Measurements from ENCODE around the gene AMDHD1.

The AMDHD1 gene

GRCh38 chr12:95993907-95994306 lies 50.8 kb downstream of the AMDHD1 start:
- Histone ChIP-seq H3K4me1 (ENCODE audit: control insufficient read depth in 2 of 2, insufficient read depth in 2 of 2, low read length in 2 of 2) (peaks cover 0 to 3% of the 10 kb centered on the region in 2 donors), H3K9ac (ENCODE audit: low read depth in 1 of 2, low read length in 2 of 2) (no peak overlapping the region), H3K36me3 (ENCODE audit: control insufficient read depth in 2 of 2, insufficient read depth in 2 of 2, low read length in 2 of 2) (no peaks in the 10 kb centered on the region), H3K27me3 (ENCODE audit: control insufficient read depth in 2 of 2, insufficient read depth in 2 of 2, low read length in 2 of 2) (no peaks in the 10 kb centered on the region), H3K9me3 (ENCODE audit: control insufficient read depth in 2 of 2, low read length in 2 of 2) (no peaks in the 10 kb centered on the region), H3K4me3 (ENCODE audit: low read length in 2 of 2) (no peak overlapping the region), H3K27ac (ENCODE audit: low read depth in 2 of 2, low read length in 2 of 2) (no peak overlapping the region)

GRCh38 chr12:95994476-95994875 lies 51.3 kb downstream of the AMDHD1 start:
- no peaks in the 10 kb centered on the region for H3K36me3 ChIP-seq (ENCODE audit: control insufficient read depth in 2 of 2, insufficient read depth in 2 of 2, low read length in 2 of 2)
- peaks cover 0 to 3% of the 10 kb centered on the region in 2 donors for H3K4me1 ChIP-seq (ENCODE audit: control insufficient read depth in 2 of 2, insufficient read depth in 2 of 2, low read length in 2 of 2)
- H3K9ac ChIP-seq (ENCODE audit: low read depth in 1 of 2, low read length in 2 of 2) = no peak overlapping the region
- no peak overlapping the region for H3K4me3 ChIP-seq (ENCODE audit: low read length in 2 of 2)
- no peaks in the 10 kb centered on the region for H3K9me3 ChIP-seq (ENCODE audit: control insufficient read depth in 2 of 2, low read length in 2 of 2)
- no peak overlapping the region for H3K27ac ChIP-seq (ENCODE audit: low read depth in 2 of 2, low read length in 2 of 2)
- no peaks in the 10 kb centered on the region for H3K27me3 ChIP-seq (ENCODE audit: control insufficient read depth in 2 of 2, insufficient read depth in 2 of 2, low read length in 2 of 2)

GRCh38 chr12:95995238-95996031 lies 52.3 kb downstream of the AMDHD1 start:
- Histone ChIP-seq H3K4me3 (ENCODE audit: low read length in 2 of 2) (no peak overlapping the region), H3K9ac (ENCODE audit: low read depth in 1 of 2, low read length in 2 of 2) (no peak overlapping the region), H3K9me3 (ENCODE audit: control insufficient read depth in 2 of 2, low read length in 2 of 2) (no peaks in the 10 kb centered on the region), H3K27me3 (ENCODE audit: control insufficient read depth in 2 of 2, insufficient read depth in 2 of 2, low read length in 2 of 2) (no peaks in the 10 kb centered on the region), H3K27ac (ENCODE audit: low read depth in 2 of 2, low read length in 2 of 2) (no peak overlapping the region), H3K36me3 (ENCODE audit: control insufficient read depth in 2 of 2, insufficient read depth in 2 of 2, low read length in 2 of 2) (peaks cover 0 to 6% of the 10 kb centered on the region in 2 donors), H3K4me1 (ENCODE audit: control insufficient read depth in 2 of 2, insufficient read depth in 2 of 2, low read length in 2 of 2) (peaks cover 0 to 3% of the 10 kb centered on the region in 2 donors)

- Histone ChIP-seq H3K4me3 (ENCODE audit: low read length in 2 of 2) (no peak within 1 kb of the TSS), H3K9ac (ENCODE audit: low read depth in 1 of 2, low read length in 2 of 2) (no peak within 1 kb of the TSS), H3K36me3 (ENCODE audit: control insufficient read depth in 2 of 2, insufficient read depth in 2 of 2, low read length in 2 of 2) (peaks cover 0 to 6% of the 10 kb centered on the region in 2 donors), H3K27me3 (ENCODE audit: control insufficient read depth in 2 of 2, insufficient read depth in 2 of 2, low read length in 2 of 2) (no peaks in the 10 kb centered on the region), H3K9me3 (ENCODE audit: control insufficient read depth in 2 of 2, low read length in 2 of 2) (no peaks in the 10 kb centered on the region), H3K4me1 (ENCODE audit: control insufficient read depth in 2 of 2, insufficient read depth in 2 of 2, low read length in 2 of 2) (peaks cover 0 to 3% of the 10 kb centered on the region in 2 donors), H3K27ac (ENCODE audit: low read depth in 2 of 2, low read length in 2 of 2) (no peak within 1 kb of the TSS)
Observed at GRCh38 chr12:95996034-95996658, 53.0 kb downstream of the AMDHD1 start, which contains the start of gene HAL. TSS of gene HAL (minus strand) at chr12:95996344. CDS start at chr12:95995910, 434 bp downstream.

GRCh38 chr12:95997276-95997675 lies 54.1 kb downstream of the AMDHD1 start:
- Histone ChIP-seq H3K4me1 (ENCODE audit: control insufficient read depth in 2 of 2, insufficient read depth in 2 of 2, low read length in 2 of 2) (peaks cover 0 to 3% of the 10 kb centered on the region in 2 donors), H3K9ac (ENCODE audit: low read depth in 1 of 2, low read length in 2 of 2) (no peak overlapping the region), H3K27me3 (ENCODE audit: control insufficient read depth in 2 of 2, insufficient read depth in 2 of 2, low read length in 2 of 2) (no peaks in the 10 kb centered on the region), H3K9me3 (ENCODE audit: control insufficient read depth in 2 of 2, low read length in 2 of 2) (no peaks in the 10 kb centered on the region), H3K27ac (ENCODE audit: low read depth in 2 of 2, low read length in 2 of 2) (no peak overlapping the region), H3K36me3 (ENCODE audit: control insufficient read depth in 2 of 2, insufficient read depth in 2 of 2, low read length in 2 of 2) (peaks cover 2 to 7% of the 10 kb centered on the region in 2 donors), H3K4me3 (ENCODE audit: low read length in 2 of 2) (no peak overlapping the region)

- H3K4me3 ChIP-seq (ENCODE audit: low read length in 2 of 2) = no peak overlapping the region
- no peak overlapping the region for H3K27ac ChIP-seq (ENCODE audit: low read depth in 2 of 2, low read length in 2 of 2)
- no peaks in the 10 kb centered on the region for H3K27me3 ChIP-seq (ENCODE audit: control insufficient read depth in 2 of 2, insufficient read depth in 2 of 2, low read length in 2 of 2)
- no peaks in the 10 kb centered on the region for H3K9me3 ChIP-seq (ENCODE audit: control insufficient read depth in 2 of 2, low read length in 2 of 2)
- peaks cover 0 to 3% of the 10 kb centered on the region in 2 donors for H3K4me1 ChIP-seq (ENCODE audit: control insufficient read depth in 2 of 2, insufficient read depth in 2 of 2, low read length in 2 of 2)
- no peak overlapping the region for H3K9ac ChIP-seq (ENCODE audit: low read depth in 1 of 2, low read length in 2 of 2)
- H3K36me3 ChIP-seq (ENCODE audit: control insufficient read depth in 2 of 2, insufficient read depth in 2 of 2, low read length in 2 of 2) = peaks cover 7 to 15% of the 10 kb centered on the region in 2 donors
Observed at GRCh38 chr12:95997911-95998510, 54.9 kb downstream of the AMDHD1 start.

GRCh38 chr12:95998611-95999286 lies 55.6 kb downstream of the AMDHD1 start:
- no peak overlapping the region for H3K27ac ChIP-seq (ENCODE audit: low read depth in 2 of 2, low read length in 2 of 2)
- no peak overlapping the region for H3K4me3 ChIP-seq (ENCODE audit: low read length in 2 of 2)
- H3K36me3 ChIP-seq (ENCODE audit: control insufficient read depth in 2 of 2, insufficient read depth in 2 of 2, low read length in 2 of 2) = peaks cover 10 to 19% of the 10 kb centered on the region in 2 donors
- H3K4me1 ChIP-seq (ENCODE audit: control insufficient read depth in 2 of 2, insufficient read depth in 2 of 2, low read length in 2 of 2) = peaks cover 0 to 3% of the 10 kb centered on the region in 2 donors
- no peaks in the 10 kb centered on the region for H3K9me3 ChIP-seq (ENCODE audit: control insufficient read depth in 2 of 2, low read length in 2 of 2)
- no peak overlapping the region for H3K9ac ChIP-seq (ENCODE audit: low read depth in 1 of 2, low read length in 2 of 2)
- H3K27me3 ChIP-seq (ENCODE audit: control insufficient read depth in 2 of 2, insufficient read depth in 2 of 2, low read length in 2 of 2) = no peaks in the 10 kb centered on the region

- H3K36me3 ChIP-seq (ENCODE audit: control insufficient read depth in 2 of 2, insufficient read depth in 2 of 2, low read length in 2 of 2) = peaks cover 14 to 21% of the 10 kb centered on the region in 2 donors
- peaks cover 0 to 3% of the 10 kb centered on the region in 2 donors for H3K4me1 ChIP-seq (ENCODE audit: control insufficient read depth in 2 of 2, insufficient read depth in 2 of 2, low read length in 2 of 2)
- no peaks in the 10 kb centered on the region for H3K9me3 ChIP-seq (ENCODE audit: control insufficient read depth in 2 of 2, low read length in 2 of 2)
- no peak overlapping the region for H3K9ac ChIP-seq (ENCODE audit: low read depth in 1 of 2, low read length in 2 of 2)
- H3K27me3 ChIP-seq (ENCODE audit: control insufficient read depth in 2 of 2, insufficient read depth in 2 of 2, low read length in 2 of 2) = no peaks in the 10 kb centered on the region
- no peak overlapping the region for H3K27ac ChIP-seq (ENCODE audit: low read depth in 2 of 2, low read length in 2 of 2)
- no peak overlapping the region for H3K4me3 ChIP-seq (ENCODE audit: low read length in 2 of 2)
Observed at GRCh38 chr12:95999484-95999883, 56.4 kb downstream of the AMDHD1 start.

- Histone ChIP-seq H3K27ac (ENCODE audit: low read depth in 2 of 2, low read length in 2 of 2) (no peak overlapping the region), H3K9ac (ENCODE audit: low read depth in 1 of 2, low read length in 2 of 2) (no peak overlapping the region), H3K27me3 (ENCODE audit: control insufficient read depth in 2 of 2, insufficient read depth in 2 of 2, low read length in 2 of 2) (no peaks in the 10 kb centered on the region), H3K4me3 (ENCODE audit: low read length in 2 of 2) (no peak overlapping the region), H3K9me3 (ENCODE audit: control insufficient read depth in 2 of 2, low read length in 2 of 2) (no peaks in the 10 kb centered on the region), H3K4me1 (ENCODE audit: control insufficient read depth in 2 of 2, insufficient read depth in 2 of 2, low read length in 2 of 2) (peaks cover 0 to 3% of the 10 kb centered on the region in 2 donors), H3K36me3 (ENCODE audit: control insufficient read depth in 2 of 2, insufficient read depth in 2 of 2, low read length in 2 of 2) (peaks cover 24 to 30% of the 10 kb centered on the region in 2 donors)
Observed at GRCh38 chr12:96000858-96001257, 57.7 kb downstream of the AMDHD1 start.
